DOHH2 (cell line): ENCODE measurements around the gene PDE8A.

Experiments
- CTCF ChIP-seq: fragments of 200-600 bp; sonication (generic); IDR thresholded peaks from one replicate; pipeline ENCODE4 v1.5.1; 2014; ENCODE audit warnings: antibody characterized with exemption, mild to moderate bottlenecking, low read depth, low read length; ENCODE audit not compliant: poor library complexity, severe bottlenecking
- EZH2phosphoT487 ChIP-seq: fragments of 200-600 bp; sonication (generic); IDR thresholded peaks from 2 replicates; pipeline ENCODE4 v1.6.1; 2017; ENCODE audit warnings: borderline replicate concordance, mild to moderate bottlenecking, antibody characterized with exemption, low read length, moderate library complexity, mixed read lengths

- TF ChIP-seq CTCF = no peak
- TF ChIP-seq EZH2phosphoT487 = no peak
Measured at GRCh38 chr15:85008474-85009260, 27.0 kb downstream of the PDE8A start.
